H9 (cell line): ENCODE results near the gene RBFOX2. TPM values are rescaled to one million over a fixed set of nuclear protein-coding genes. Genes with fewer than 3 reads are reported as not detected.

ENCODE experiments used
- DNase-seq: peaks from one replicate; pipeline ENCODE4 v3.0.0-alpha.2; 2017
- H2AFZ ChIP-seq: one replicate; pipeline ENCODE4 v1.6.1; 2013; ENCODE audit warnings: mild to moderate bottlenecking, low read length, control low read depth, moderate library complexity
- H2AK5ac ChIP-seq: 2 replicates; pipeline ENCODE4 v1.6.1; 2013; ENCODE audit warnings: low read length, control low read depth, mixed read lengths; ENCODE audit not compliant: insufficient read length
- H2BK120ac ChIP-seq: one replicate; pipeline ENCODE4 v1.6.1; 2013; ENCODE audit warnings: low read depth, mild to moderate bottlenecking, low read length, control low read depth, inconsistent platforms; ENCODE audit not compliant: poor library complexity, severe bottlenecking
- H2BK12ac ChIP-seq: 2 replicates; pipeline ENCODE4 v1.6.1; 2013; ENCODE audit warnings: low read length, control low read depth, mixed read lengths, low read depth; ENCODE audit not compliant: insufficient read length
- H2BK15ac ChIP-seq: 2 replicates; pipeline ENCODE4 v1.6.1; 2013; ENCODE audit warnings: low read depth, low read length, control low read depth
- H2BK20ac ChIP-seq: one replicate; pipeline ENCODE4 v1.6.1; 2013; ENCODE audit warnings: low read depth, mild to moderate bottlenecking, low read length, control low read depth, inconsistent platforms; ENCODE audit not compliant: poor library complexity, severe bottlenecking
- H2BK5ac ChIP-seq: 2 replicates; pipeline ENCODE4 v1.6.1; 2013; ENCODE audit warnings: low read length, control low read depth, mixed read lengths; ENCODE audit not compliant: insufficient read length
- H3K14ac ChIP-seq: 2 replicates; pipeline ENCODE4 v1.6.1; 2013; ENCODE audit warnings: low read length, control low read depth; ENCODE audit not compliant: insufficient read depth
- H3K18ac ChIP-seq: 2 replicates; pipeline ENCODE4 v1.6.1; 2013; ENCODE audit warnings: low read depth, mild to moderate bottlenecking, mixed read lengths, low read length, control low read depth; ENCODE audit not compliant: insufficient read length
- H3K23ac ChIP-seq: 2 replicates; pipeline ENCODE4 v1.6.1; 2013; ENCODE audit warnings: low read length, control low read depth, mixed read lengths, low read depth; ENCODE audit not compliant: insufficient read length
- H3K23me2 ChIP-seq: 2 replicates; pipeline ENCODE4 v1.6.1; 2013; ENCODE audit warnings: low read depth, mild to moderate bottlenecking, mixed read lengths, low read length, control low read depth; ENCODE audit not compliant: insufficient read length, poor library complexity, severe bottlenecking
- H3K27ac ChIP-seq: 2 replicates; pipeline ENCODE4 v1.5.1; 2013; ENCODE audit warnings: low read length, control low read depth, mixed read lengths, low read depth; ENCODE audit not compliant: insufficient read length
- H3K27me3 ChIP-seq: 2 replicates; pipeline ENCODE4 v1.6.1; 2013; ENCODE audit warnings: low read length, control low read depth, inconsistent platforms; ENCODE audit not compliant: insufficient read depth
- H3K4ac ChIP-seq: 2 replicates; pipeline ENCODE4 v1.6.1; 2013; ENCODE audit warnings: low read depth, mild to moderate bottlenecking, control low read depth, inconsistent platforms, low read length, moderate library complexity
- H3K4me1 ChIP-seq: 2 replicates; pipeline ENCODE4 v1.6.1; 2013; ENCODE audit warnings: low read length, control low read depth, inconsistent platforms; ENCODE audit not compliant: insufficient read depth
- H3K4me2 ChIP-seq: 2 replicates; pipeline ENCODE4 v1.6.1; 2013; ENCODE audit warnings: low read length, control low read depth, mixed read lengths; ENCODE audit not compliant: insufficient read length, insufficient read depth
- H3K56ac ChIP-seq: 2 replicates; pipeline ENCODE4 v1.6.1; 2013; ENCODE audit warnings: low read depth, mild to moderate bottlenecking, mixed read lengths, low read length, control low read depth; ENCODE audit not compliant: insufficient read length
- H3K79me1 ChIP-seq: 2 replicates; pipeline ENCODE4 v1.6.1; 2013; ENCODE audit warnings: low read depth, mild to moderate bottlenecking, moderate library complexity, low read length, control low read depth, inconsistent platforms; ENCODE audit not compliant: insufficient read depth, poor library complexity, severe bottlenecking
- H3K79me2 ChIP-seq: 2 replicates; pipeline ENCODE4 v1.6.1; 2013; ENCODE audit warnings: low read length, control low read depth, inconsistent platforms; ENCODE audit not compliant: insufficient read depth
- H3K9ac ChIP-seq: 2 replicates; pipeline ENCODE4 v1.6.1; 2013; ENCODE audit warnings: low read length, control low read depth, mixed read lengths; ENCODE audit not compliant: insufficient read length; ENCODE audit errors: extremely low read depth
- H3K9me3 ChIP-seq: one replicate; pipeline ENCODE4 v1.6.1; 2013; ENCODE audit warnings: low read depth, low read length, inconsistent platforms; ENCODE audit not compliant: control insufficient read depth
- H3T11ph ChIP-seq: one replicate; pipeline ENCODE4 v1.6.1; 2013; ENCODE audit warnings: mild to moderate bottlenecking, low read length, control low read depth, inconsistent platforms
- H4K20me1 ChIP-seq: one replicate; pipeline ENCODE4 v1.6.1; 2013; ENCODE audit not compliant: control insufficient read depth, insufficient read length, insufficient read depth
- H4K5ac ChIP-seq: 2 replicates; pipeline ENCODE4 v1.6.1; 2013; ENCODE audit warnings: low read depth, mild to moderate bottlenecking, mixed read lengths, low read length, control low read depth; ENCODE audit not compliant: insufficient read length
- H4K8ac ChIP-seq: replicated peaks from 2 replicates; pipeline ENCODE4 v1.6.1; 2013; ENCODE audit warnings: low read length, control low read depth, mixed read lengths, low read depth; ENCODE audit not compliant: insufficient read length
- H4K91ac ChIP-seq: 2 replicates; pipeline ENCODE4 v1.6.1; 2013; ENCODE audit warnings: low read depth, mild to moderate bottlenecking, moderate library complexity, mixed read lengths, low read length, control low read depth; ENCODE audit not compliant: insufficient read length
- H3K27ac Mint-ChIP-seq, 3 experiments: 2 replicates in 2 of 3; 3 replicates in 1 of 3; pipeline ENCODE4 v1.8.0; 2020 to 2021; ENCODE audit warnings: mixed read lengths in 3 of 3, mild to moderate bottlenecking in 1 of 3, moderate library complexity in 1 of 3
- H3K27me3 Mint-ChIP-seq: 2 replicates; pipeline ENCODE4 v1.8.0; 2021; ENCODE audit warnings: low read depth, mild to moderate bottlenecking, moderate library complexity, mixed read lengths
- H3K36me3 Mint-ChIP-seq, 3 experiments: 2 replicates in 2 of 3; 3 replicates in 1 of 3; pipeline ENCODE4 v1.8.0; 2020 to 2021; ENCODE audit warnings: low read depth in 3 of 3, mixed read lengths in 3 of 3; ENCODE audit not compliant: insufficient read depth in 1 of 3
- H3K4me1 Mint-ChIP-seq, 2 experiments: 2 replicates each; pipeline ENCODE4 v1.8.0; 2020; ENCODE audit warnings: mixed read lengths in 2 of 2
- H3K4me3 Mint-ChIP-seq, 2 experiments: 2 replicates in 1 of 2; 3 replicates in 1 of 2; pipeline ENCODE4 v1.8.0; 2020 to 2021; ENCODE audit warnings: mild to moderate bottlenecking in 2 of 2, mixed read lengths in 2 of 2, moderate library complexity in 1 of 2
- H3K9me3 Mint-ChIP-seq, 2 experiments: 2 replicates in 1 of 2; 3 replicates in 1 of 2; pipeline ENCODE4 v1.8.0; 2020; ENCODE audit warnings: mild to moderate bottlenecking in 2 of 2, mixed read lengths in 2 of 2, moderate library complexity in 1 of 2
- CTCF ChIP-seq: fragments of 200-600 bp; sonication (generic); conservative IDR thresholded peaks from 3 replicates; pipeline ENCODE4 v1.8.0; 2021; ENCODE audit warnings: antibody characterized with exemption, mild to moderate bottlenecking
- total RNA-seq: library from RNA; stranded (reverse); gene quantifications from 2 replicates; pipeline ENCODE4 v1.2.1, GENCODE V29; 2021

The RBFOX2 gene
- total RNA-seq, 1 experiment from 2014 or later: 84.7 TPM

GRCh38 chr22:35769974-35770373, 258.6 kb downstream of the RBFOX2 start:
- Histone ChIP-seq H3K56ac (no peak overlapping the region), H3K23ac (no peak overlapping the region), H3K79me1 (no peaks in the 10 kb centered on the region), H3K9ac (no peak overlapping the region), H3K4ac (no peak overlapping the region), H4K5ac (no peak overlapping the region), H3K9me3 (no peaks in the 10 kb centered on the region), H3K79me2 (no peaks in the 10 kb centered on the region), H2AFZ (no peak overlapping the region), H4K91ac (no peak overlapping the region), H2AK5ac (no peak overlapping the region), H2BK12ac (no peak overlapping the region), H4K8ac (no peak overlapping the region), H3K27ac (no peak overlapping the region), H3K18ac (no peak overlapping the region), H3T11ph (no peak overlapping the region), H3K23me2 (no peaks in the 10 kb centered on the region), H2BK20ac (no peak overlapping the region), H3K4me1 (no peaks in the 10 kb centered on the region; the same call in 1 of the 2 replicates), H2BK5ac (no peak overlapping the region), H2BK120ac (no peak overlapping the region), H4K20me1 (no peaks in the 10 kb centered on the region), H3K4me2 (no peak overlapping the region), H3K27me3 (no peaks in the 10 kb centered on the region), H3K14ac (no peak overlapping the region), H2BK15ac (no peak overlapping the region)
- no peak for TF ChIP-seq CTCF
- H3K27ac Mint-ChIP-seq: no peak overlapping the region
- peaks cover 13 to 15% of the 10 kb centered on the region in 2 experiments for H3K4me1 Mint-ChIP-seq
- H3K27me3 Mint-ChIP-seq: no peaks in the 10 kb centered on the region
- no peaks in the 10 kb centered on the region for H3K9me3 Mint-ChIP-seq
- peaks cover 0 to 3% (median 0%) of the 10 kb centered on the region in 3 experiments; a peak in 2 of 7 replicates for H3K36me3 Mint-ChIP-seq
- DNase-seq: no peak
- no peak overlapping the region for H3K4me3 Mint-ChIP-seq
